ENCODE data around the gene TXNDC8. TPM values are rescaled to one million over a fixed set of nuclear protein-coding genes. Genes with fewer than 3 reads are reported as not detected.

TXNDC8 gene
- polyA plus RNA-seq, 3 donors: not detected

- Histone ChIP-seq H3K9me3 (replicated peaks in 1 of 2; ENCODE audit: control insufficient read depth in 1 of 2, insufficient read depth in 1 of 2, low read length in 2 of 2) (no peaks in the 10 kb centered on the region), H4K20me1 (ENCODE audit: insufficient read depth, low read length) (no peaks in the 10 kb centered on the region), H3K4me2 (replicated peaks; ENCODE audit: extremely low read depth, low read length, poor library complexity, severe bottlenecking) (no peak overlapping the region), H3K27me3 (ENCODE audit: control insufficient read depth in 2 of 2, insufficient read depth in 2 of 2, low read length in 2 of 2) (no peaks in the 10 kb centered on the region), H3K27ac (ENCODE audit: low read depth in 1 of 2, low read length in 2 of 2) (no peak overlapping the region), H3K4me1 (ENCODE audit: control insufficient read depth in 1 of 2, insufficient read depth in 2 of 2, low read length in 2 of 2) (peaks cover 17 to 23% of the 10 kb centered on the region in 2 donors), H3K36me3 (replicated peaks in 1 of 2; ENCODE audit: control insufficient read depth in 1 of 2, insufficient read depth in 2 of 2, low read length in 2 of 2) (no peaks in the 10 kb centered on the region), H2AFZ (ENCODE audit: insufficient read depth, low read depth, low read length, poor library complexity, severe bottlenecking) (no peak overlapping the region), H3K9ac (ENCODE audit: insufficient read depth, low read length, poor library complexity, severe bottlenecking) (no peak overlapping the region), H3K4me3 (replicated peaks in 1 of 3; ENCODE audit: low read depth in 2 of 3, low read length in 3 of 3) (no peak overlapping the region), H3K79me2 (ENCODE audit: insufficient read depth, low read length) (no peaks in the 10 kb centered on the region)
- Mint-ChIP-seq H3K4me3 (no peak overlapping the region), H3K27me3 (ENCODE audit: low read depth in 3 of 3) (peaks cover 0 to 1% (median 0%) of the 10 kb centered on the region in 3 donors), H3K36me3 (no peaks in the 10 kb centered on the region), H3K4me1 (peaks cover 23% of the 10 kb centered on the region), H3K9me3 (peaks cover 0 to 3% (median 0%) of the 10 kb centered on the region in 7 donors), H3K27ac (no peak overlapping the region)
- intact Hi-C loops (cut with micrococcal nuclease): no loop called here
- TF ChIP-seq CTCF (IDR thresholded peaks at IDR 0.05): no peak
- no CpG with 5 or more reads among the region's 1 CpG for WGBS (ENCODE audit: insufficient coverage)
- DNase-seq: no peak
Measured at GRCh38 chr9:110327716-110328115, 9.9 kb downstream of the TXNDC8 start.

GRCh38 chr9:110323818-110324217, 13.8 kb downstream of the TXNDC8 start:
- H3K9ac ChIP-seq (ENCODE audit: insufficient read depth, low read length, poor library complexity, severe bottlenecking): no peak overlapping the region
- H3K27me3 ChIP-seq (ENCODE audit: control insufficient read depth in 2 of 2, insufficient read depth in 2 of 2, low read length in 2 of 2): no peaks in the 10 kb centered on the region
- H3K27me3 Mint-ChIP-seq (ENCODE audit: low read depth in 3 of 3): peaks cover 0 to 5% (median 0%) of the 10 kb centered on the region in 3 donors
- no peak overlapping the region for H3K4me3 Mint-ChIP-seq
- H3K9me3 Mint-ChIP-seq: peaks cover 0 to 1% (median 0%) of the 10 kb centered on the region in 7 donors
- H3K36me3 Mint-ChIP-seq: no peaks in the 10 kb centered on the region
- no peaks in the 10 kb centered on the region for H4K20me1 ChIP-seq (ENCODE audit: insufficient read depth, low read length)
- no peaks in the 10 kb centered on the region for H3K79me2 ChIP-seq (ENCODE audit: insufficient read depth, low read length)
- H3K27ac ChIP-seq (ENCODE audit: low read depth in 1 of 2, low read length in 2 of 2): no peak overlapping the region
- H3K36me3 ChIP-seq (replicated peaks in 1 of 2; ENCODE audit: control insufficient read depth in 1 of 2, insufficient read depth in 2 of 2, low read length in 2 of 2): no peaks in the 10 kb centered on the region
- no peaks in the 10 kb centered on the region for H3K9me3 ChIP-seq (replicated peaks in 1 of 2; ENCODE audit: control insufficient read depth in 1 of 2, insufficient read depth in 1 of 2, low read length in 2 of 2)
- intact Hi-C loops (cut with micrococcal nuclease): no loop called here
- no peak for TF ChIP-seq CTCF (IDR thresholded peaks at IDR 0.05)
- H3K4me1 ChIP-seq (ENCODE audit: control insufficient read depth in 1 of 2, insufficient read depth in 2 of 2, low read length in 2 of 2): no peaks in the 10 kb centered on the region
- no peak overlapping the region for H3K4me2 ChIP-seq (replicated peaks; ENCODE audit: extremely low read depth, low read length, poor library complexity, severe bottlenecking)
- no peak overlapping the region for H2AFZ ChIP-seq (ENCODE audit: insufficient read depth, low read depth, low read length, poor library complexity, severe bottlenecking)
- DNase-seq: no peak
- H3K27ac Mint-ChIP-seq: no peak overlapping the region
- H3K4me1 Mint-ChIP-seq: no peaks in the 10 kb centered on the region
- H3K4me3 ChIP-seq (replicated peaks in 1 of 3; ENCODE audit: low read depth in 2 of 3, low read length in 3 of 3): no peak overlapping the region

All from CD14-positive monocyte (primary cell).